Fibroblast of the aortic adventitia (primary cell): ENCODE data around the gene SMIM44. TPM values are rescaled to one million over a fixed set of nuclear protein-coding genes. Genes with fewer than 3 reads are reported as not detected.

Experiments used
- DNase-seq: peaks from one replicate; pipeline ENCODE4 v3.0.0-alpha.2; 2010; ENCODE audit warnings: low read depth
- H3K4me3 ChIP-seq: 2 replicates; pipeline ENCODE4 v1.5.1; 2011; ENCODE audit warnings: low read depth, mild to moderate bottlenecking, control low read depth, low read length, moderate library complexity
- CTCF ChIP-seq: IDR thresholded peaks from 2 replicates; pipeline ENCODE4 v1.5.1; 2011; ENCODE audit warnings: mild to moderate bottlenecking, low read length, control low read depth, inconsistent platforms; ENCODE audit not compliant: insufficient read depth
- total RNA-seq: library from RNA; depleted of rRNA; stranded (reverse); fragments of >200 nt; gene quantifications from 2 replicates; pipeline ENCODE4 v1.2.3, GENCODE V29; 2012; ENCODE audit warnings: low replicate concordance

Gene SMIM44
- total RNA-seq, 1 donor: not detected

- no peak for DNase-seq
- H3K4me3 ChIP-seq: no peak overlapping the region
- TF ChIP-seq CTCF: no peak
Observed at GRCh38 chr19:3443840-3444694, 39.2 kb downstream of the SMIM44 start.

GRCh38 chr19:3442487-3443071, 40.7 kb downstream of the SMIM44 start:
- no peak for DNase-seq
- TF ChIP-seq CTCF: no peak
- no peak overlapping the region for H3K4me3 ChIP-seq

- DNase-seq: no peak
- no peak for TF ChIP-seq CTCF
- H3K4me3 ChIP-seq: no peak overlapping the region
Observed at GRCh38 chr19:3441986-3442329, 41.3 kb downstream of the SMIM44 start.

- TF ChIP-seq CTCF: no peak
- no peak for DNase-seq
- no peak overlapping the region for H3K4me3 ChIP-seq
Observed at GRCh38 chr19:3441089-3441985, 41.9 kb downstream of the SMIM44 start.

GRCh38 chr19:3440082-3440481, 43.2 kb downstream of the SMIM44 start:
- peak; percentile 39 for TF ChIP-seq CTCF
- H3K4me3 ChIP-seq: no peak overlapping the region
- no peak for DNase-seq

- peak; percentile 94 for DNase-seq
- H3K4me3 ChIP-seq: peak overlapping the region; percentile 56
- TF ChIP-seq CTCF: no peak
Observed at GRCh38 chr19:3434630-3435553, 48.3 kb downstream of the SMIM44 start.
